ENCODE results near the gene RASAL1. TPM values are rescaled to one million over a fixed set of nuclear protein-coding genes. Genes with fewer than 3 reads are reported as not detected.

Gene RASAL1
- total and polyA plus RNA-seq, 2 donors (not counting 1 experiment from before 2014, with no cell fraction given), result not detected

GRCh38 chr12:113134071-113134470 is 1.5 kb downstream of the RASAL1 start:
- Histone ChIP-seq H3K27ac (ENCODE audit: insufficient read depth, low read length) (no peak overlapping the region), H3K4me1 (ENCODE audit: control insufficient read depth, extremely low read depth, insufficient read depth, low read length) (no peaks in the 10 kb centered on the region), H4K20me1 (ENCODE audit: control insufficient read depth, extremely low read depth, insufficient read depth, low read length) (no peaks in the 10 kb centered on the region), H3K27me3 (ENCODE audit: control insufficient read depth, insufficient read depth, low read length) (no peaks in the 10 kb centered on the region), H2AFZ (ENCODE audit: low read length) (no peak overlapping the region), H3K9ac (ENCODE audit: insufficient read depth, low read length) (no peak overlapping the region), H3K79me2 (ENCODE audit: control insufficient read depth, insufficient read depth, low read length) (no peaks in the 10 kb centered on the region), H3K36me3 (ENCODE audit: control insufficient read depth, insufficient read depth, low read length) (no peaks in the 10 kb centered on the region), H3K4me2 (ENCODE audit: extremely low read depth, insufficient read depth, low read length) (no peak overlapping the region), H3K4me3 (replicated peaks in 1 of 4; ENCODE audit: control extremely low read depth in 1 of 4, insufficient read depth in 1 of 4, low read depth in 3 of 4, low read length in 4 of 4) (no peak overlapping the region), H3K9me3 (ENCODE audit: control insufficient read depth, insufficient read depth, low read depth, low read length) (no peaks in the 10 kb centered on the region)
- TF ChIP-seq EZH2 (IDR thresholded peaks at IDR 0.05; ENCODE audit: low read length, missing control alignments), result no peak
- TF ChIP-seq CTCF (conservative IDR thresholded peaks at IDR 0.05 in 1 of 2, IDR thresholded peaks at IDR 0.05 in 1 of 2; ENCODE audit: low read depth in 1 of 2, low read length in 2 of 2), result no peak
- no peak for DNase-seq (ENCODE audit: low read depth in 2 of 2)

GRCh38 chr12:113133666-113134065 is 1.9 kb downstream of the RASAL1 start:
- Histone ChIP-seq H4K20me1 (ENCODE audit: control insufficient read depth, extremely low read depth, insufficient read depth, low read length) (no peaks in the 10 kb centered on the region), H3K27me3 (ENCODE audit: control insufficient read depth, insufficient read depth, low read length) (no peaks in the 10 kb centered on the region), H3K9ac (ENCODE audit: insufficient read depth, low read length) (no peak overlapping the region), H3K4me3 (replicated peaks in 1 of 4; ENCODE audit: control extremely low read depth in 1 of 4, insufficient read depth in 1 of 4, low read depth in 3 of 4, low read length in 4 of 4) (no peak overlapping the region), H3K36me3 (ENCODE audit: control insufficient read depth, insufficient read depth, low read length) (no peaks in the 10 kb centered on the region), H3K4me2 (ENCODE audit: extremely low read depth, insufficient read depth, low read length) (no peak overlapping the region), H2AFZ (ENCODE audit: low read length) (no peak overlapping the region), H3K4me1 (ENCODE audit: control insufficient read depth, extremely low read depth, insufficient read depth, low read length) (no peaks in the 10 kb centered on the region), H3K27ac (ENCODE audit: insufficient read depth, low read length) (no peak overlapping the region), H3K9me3 (ENCODE audit: control insufficient read depth, insufficient read depth, low read depth, low read length) (no peaks in the 10 kb centered on the region), H3K79me2 (ENCODE audit: control insufficient read depth, insufficient read depth, low read length) (no peaks in the 10 kb centered on the region)
- no peak for DNase-seq (ENCODE audit: low read depth in 2 of 2)
- TF ChIP-seq EZH2 (IDR thresholded peaks at IDR 0.05; ENCODE audit: low read length, missing control alignments), result no peak
- no peak for TF ChIP-seq CTCF (conservative IDR thresholded peaks at IDR 0.05 in 1 of 2, IDR thresholded peaks at IDR 0.05 in 1 of 2; ENCODE audit: low read depth in 1 of 2, low read length in 2 of 2)

GRCh38 chr12:113133036-113133435 is 2.5 kb downstream of the RASAL1 start:
- Histone ChIP-seq H3K4me3 (replicated peaks in 1 of 4; ENCODE audit: control extremely low read depth in 1 of 4, insufficient read depth in 1 of 4, low read depth in 3 of 4, low read length in 4 of 4) (no peak overlapping the region), H3K79me2 (ENCODE audit: control insufficient read depth, insufficient read depth, low read length) (no peaks in the 10 kb centered on the region), H3K27ac (ENCODE audit: insufficient read depth, low read length) (no peak overlapping the region), H3K27me3 (ENCODE audit: control insufficient read depth, insufficient read depth, low read length) (no peaks in the 10 kb centered on the region), H3K4me2 (ENCODE audit: extremely low read depth, insufficient read depth, low read length) (no peak overlapping the region), H3K4me1 (ENCODE audit: control insufficient read depth, extremely low read depth, insufficient read depth, low read length) (no peaks in the 10 kb centered on the region), H3K9ac (ENCODE audit: insufficient read depth, low read length) (no peak overlapping the region), H3K9me3 (ENCODE audit: control insufficient read depth, insufficient read depth, low read depth, low read length) (no peaks in the 10 kb centered on the region), H4K20me1 (ENCODE audit: control insufficient read depth, extremely low read depth, insufficient read depth, low read length) (no peaks in the 10 kb centered on the region), H3K36me3 (ENCODE audit: control insufficient read depth, insufficient read depth, low read length) (no peaks in the 10 kb centered on the region), H2AFZ (ENCODE audit: low read length) (no peak overlapping the region)
- TF ChIP-seq EZH2 (IDR thresholded peaks at IDR 0.05; ENCODE audit: low read length, missing control alignments), result no peak
- no peak for TF ChIP-seq CTCF (conservative IDR thresholded peaks at IDR 0.05 in 1 of 2, IDR thresholded peaks at IDR 0.05 in 1 of 2; ENCODE audit: low read depth in 1 of 2, low read length in 2 of 2)
- DNase-seq (ENCODE audit: low read depth in 2 of 2), result no peak

Data from fibroblast of lung (primary cell).